ENCODE data around the gene SOWAHA. TPM values are rescaled to one million over a fixed set of nuclear protein-coding genes. Genes with fewer than 3 reads are reported as not detected.

Gene SOWAHA
- total RNA-seq, 1 donor, result under 0.01 TPM

- no peaks in the 10 kb centered on the region for H3K79me2 ChIP-seq (ENCODE audit: insufficient read depth, low read length)
- peaks cover 2% of the 10 kb centered on the region for H3K27me3 ChIP-seq (ENCODE audit: insufficient read depth, low read length)
- H4K20me1 ChIP-seq (ENCODE audit: insufficient read depth, low read length), result no peaks in the 10 kb centered on the region
- DNase-seq (ENCODE audit: insufficient read length, low spot score, missing footprints), result peak; percentile 69
- no peak overlapping the region for H2AFZ ChIP-seq (ENCODE audit: low read length)
- peaks cover 19% of the 10 kb centered on the region for H3K4me1 ChIP-seq (ENCODE audit: insufficient read depth, low read length)
- TF ChIP-seq CTCF (IDR thresholded peaks at IDR 0.05; ENCODE audit: extremely low read depth, low read depth, low read length), result no peak
- H3K9me3 ChIP-seq (ENCODE audit: low read depth, low read length), result no peaks in the 10 kb centered on the region
- H3K4me3 ChIP-seq (ENCODE audit: insufficient read depth, low read length), result no peak overlapping the region
- H3K36me3 ChIP-seq (ENCODE audit: insufficient read depth, low read length), result no peaks in the 10 kb centered on the region
- no peak overlapping the region for H3K27ac ChIP-seq (ENCODE audit: low read depth, low read length)
- no peak overlapping the region for H3K4me2 ChIP-seq (ENCODE audit: insufficient read depth, low read length)
These were observed 6.4 kb downstream of the SOWAHA start for GRCh38 chr5:132819468-132819867.

- Histone ChIP-seq H3K36me3 (ENCODE audit: insufficient read depth, low read length) (peaks cover 6% of the 10 kb centered on the region), H4K20me1 (ENCODE audit: insufficient read depth, low read length) (no peaks in the 10 kb centered on the region), H3K27ac (ENCODE audit: low read depth, low read length) (no peak overlapping the region), H3K4me2 (ENCODE audit: insufficient read depth, low read length) (peak overlapping the region; percentile 63), H3K27me3 (ENCODE audit: insufficient read depth, low read length) (no peaks in the 10 kb centered on the region), H3K79me2 (ENCODE audit: insufficient read depth, low read length) (no peaks in the 10 kb centered on the region), H3K4me3 (ENCODE audit: insufficient read depth, low read length) (no peak overlapping the region), H3K4me1 (ENCODE audit: insufficient read depth, low read length) (peaks cover 16% of the 10 kb centered on the region), H2AFZ (ENCODE audit: low read length) (peak overlapping the region; percentile 25), H3K9me3 (ENCODE audit: low read depth, low read length) (no peaks in the 10 kb centered on the region)
- peak; percentile 100 for DNase-seq (ENCODE audit: insufficient read length, low spot score, missing footprints)
- TF ChIP-seq CTCF (IDR thresholded peaks at IDR 0.05; ENCODE audit: extremely low read depth, low read depth, low read length), result peak; percentile 96
These were observed 7.2 kb downstream of the SOWAHA start for GRCh38 chr5:132820162-132820754.

- no peak overlapping the region for H3K4me2 ChIP-seq (ENCODE audit: insufficient read depth, low read length)
These were observed 8.2 kb downstream of the SOWAHA start for GRCh38 chr5:132821350-132821749.

GRCh38 chr5:132821791-132822190 lies 8.7 kb downstream of the SOWAHA start:
- TF ChIP-seq CTCF (IDR thresholded peaks at IDR 0.05; ENCODE audit: extremely low read depth, low read depth, low read length), result no peak
- no peak overlapping the region for H3K27ac ChIP-seq (ENCODE audit: low read depth, low read length)
- no peak overlapping the region for H3K4me3 ChIP-seq (ENCODE audit: insufficient read depth, low read length)
- DNase-seq (ENCODE audit: insufficient read length, low spot score, missing footprints), result peak; percentile 94
- no peak overlapping the region for H3K4me2 ChIP-seq (ENCODE audit: insufficient read depth, low read length)
- no peaks in the 10 kb centered on the region for H3K9me3 ChIP-seq (ENCODE audit: low read depth, low read length)
- H3K27me3 ChIP-seq (ENCODE audit: insufficient read depth, low read length), result no peaks in the 10 kb centered on the region
- no peaks in the 10 kb centered on the region for H4K20me1 ChIP-seq (ENCODE audit: insufficient read depth, low read length)
- H3K4me1 ChIP-seq (ENCODE audit: insufficient read depth, low read length), result peaks cover 3% of the 10 kb centered on the region
- no peaks in the 10 kb centered on the region for H3K79me2 ChIP-seq (ENCODE audit: insufficient read depth, low read length)
- H2AFZ ChIP-seq (ENCODE audit: low read length), result no peak overlapping the region
- H3K36me3 ChIP-seq (ENCODE audit: insufficient read depth, low read length), result peaks cover 6% of the 10 kb centered on the region

More at GRCh38 chr5:132821350-132821749, 8.2 kb downstream of the SOWAHA start:
- Histone ChIP-seq H3K27me3 (ENCODE audit: insufficient read depth, low read length) (no peaks in the 10 kb centered on the region), H3K79me2 (ENCODE audit: insufficient read depth, low read length) (no peaks in the 10 kb centered on the region), H3K36me3 (ENCODE audit: insufficient read depth, low read length) (peaks cover 6% of the 10 kb centered on the region), H3K4me1 (ENCODE audit: insufficient read depth, low read length) (peaks cover 5% of the 10 kb centered on the region), H3K4me3 (ENCODE audit: insufficient read depth, low read length) (no peak overlapping the region), H3K27ac (ENCODE audit: low read depth, low read length) (no peak overlapping the region), H3K9me3 (ENCODE audit: low read depth, low read length) (no peaks in the 10 kb centered on the region), H4K20me1 (ENCODE audit: insufficient read depth, low read length) (no peaks in the 10 kb centered on the region), H2AFZ (ENCODE audit: low read length) (no peak overlapping the region)
- DNase-seq (ENCODE audit: insufficient read length, low spot score, missing footprints), result peak; percentile 89
- TF ChIP-seq CTCF (IDR thresholded peaks at IDR 0.05; ENCODE audit: extremely low read depth, low read depth, low read length), result no peak
